Endometrium (tissue), 2 donors: ENCODE measurements around the gene MACROD2.

Experiments
- FAIRE-seq: peaks from 2 replicates; lab custom pipeline; 2012; peaks lifted over from hg19 to GRCh38; lab: Jason Lieb, UNC
- donor health status: control.
- donor health status: control.

The MACROD2 gene

DNA sequence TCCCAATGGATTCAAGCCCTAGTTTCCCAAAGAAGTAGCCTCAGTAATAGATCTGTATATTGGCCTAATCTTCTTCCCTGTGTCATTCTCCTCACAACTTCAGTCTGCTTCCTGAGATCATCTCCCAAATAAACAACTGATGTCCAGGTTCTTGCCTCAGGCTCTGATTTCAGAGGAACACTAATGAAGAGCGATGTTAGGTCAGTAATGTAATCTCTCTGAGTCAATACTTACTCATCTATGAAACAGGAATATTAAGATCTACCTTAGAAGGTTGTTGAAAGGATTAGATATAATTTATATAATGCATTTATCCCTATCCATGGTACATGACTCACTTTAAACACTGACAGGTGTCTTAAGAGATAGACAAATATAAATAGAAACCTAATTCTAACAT lies 588.1 kb downstream of the MACROD2 start:
- no peak for FAIRE-seq

DNA sequence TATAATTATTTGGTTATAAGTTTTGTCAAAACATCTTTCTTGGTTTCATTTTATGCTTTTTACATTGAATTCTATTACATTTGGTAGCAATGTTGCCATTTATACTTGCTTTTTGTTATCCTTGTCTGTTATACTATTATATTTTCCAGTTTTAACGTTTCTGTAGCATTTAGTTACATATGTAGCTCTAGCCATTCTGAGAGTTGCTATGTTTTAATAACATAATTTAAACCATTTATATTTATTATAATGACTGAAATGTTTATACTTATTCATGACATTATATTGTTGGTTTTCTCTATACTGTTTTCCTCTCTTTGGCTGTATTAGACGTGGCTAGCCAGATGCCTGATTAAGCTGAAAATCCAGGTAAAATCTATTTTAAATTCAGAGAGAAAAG lies 594.1 kb downstream of the MACROD2 start:
- FAIRE-seq: peak; percentile 8

DNA sequence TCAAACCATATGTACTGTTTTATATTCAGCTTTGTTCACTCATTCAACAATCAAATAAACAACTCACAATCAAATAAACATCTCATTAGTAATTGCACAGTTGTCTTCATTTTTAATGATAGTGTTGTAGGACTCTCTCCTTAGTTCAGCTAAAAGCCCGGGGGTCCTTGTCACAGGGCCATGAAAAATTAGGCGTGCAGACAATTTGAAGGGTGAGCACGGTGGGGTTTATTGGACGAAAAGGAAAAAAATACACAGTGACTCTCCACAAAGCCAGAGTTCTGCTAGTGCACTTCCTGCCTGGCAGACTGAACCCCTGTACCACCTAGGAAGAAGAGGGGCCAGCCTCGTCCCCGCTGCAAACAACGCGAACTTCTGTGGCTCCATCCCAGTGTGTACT lies 599.7 kb downstream of the MACROD2 start:
- FAIRE-seq: no peak

DNA sequence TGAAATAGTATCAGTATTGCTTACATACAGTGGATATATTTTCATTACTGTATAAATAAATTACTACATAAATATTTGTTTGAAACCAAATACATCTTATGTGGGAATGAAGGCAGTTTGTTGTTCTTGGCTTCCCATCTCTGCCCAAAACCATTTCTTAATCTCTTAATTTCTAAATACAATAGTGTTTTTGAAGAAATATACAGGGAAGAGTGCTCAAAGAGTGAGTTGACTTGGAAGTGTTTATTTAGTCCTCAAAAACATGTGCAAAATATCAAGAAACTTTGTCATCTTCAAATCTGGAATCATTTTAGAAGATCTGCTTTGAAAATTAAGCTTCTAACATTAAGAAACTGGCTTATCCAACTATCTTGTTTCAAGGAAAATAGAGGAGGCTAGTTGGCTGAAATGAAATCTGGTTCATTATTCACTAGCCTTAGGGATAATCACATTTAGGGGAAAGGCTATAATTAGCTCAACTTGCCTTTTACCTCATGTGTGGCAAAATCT lies 601.9 kb downstream of the MACROD2 start:
- no peak for FAIRE-seq

DNA sequence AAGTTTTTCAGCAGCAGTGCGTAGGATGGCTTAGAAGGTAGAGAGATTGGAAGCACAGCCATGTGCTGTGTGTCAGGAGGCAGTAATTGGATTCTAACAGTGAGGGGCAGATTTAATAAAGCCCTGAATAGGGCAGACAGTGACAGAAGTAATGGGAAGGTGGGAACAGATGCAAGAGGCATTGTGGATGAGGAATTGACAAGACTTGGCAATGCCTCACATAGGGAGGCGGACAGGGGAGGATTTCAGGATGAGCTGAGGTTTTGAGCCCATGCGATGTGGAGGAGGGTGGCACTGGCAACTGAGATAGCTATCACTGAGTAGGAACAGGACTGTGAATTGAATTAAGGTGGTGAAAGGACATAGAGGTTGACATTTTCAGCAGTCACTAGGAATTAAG lies 604.3 kb downstream of the MACROD2 start:
- FAIRE-seq: no peak

DNA sequence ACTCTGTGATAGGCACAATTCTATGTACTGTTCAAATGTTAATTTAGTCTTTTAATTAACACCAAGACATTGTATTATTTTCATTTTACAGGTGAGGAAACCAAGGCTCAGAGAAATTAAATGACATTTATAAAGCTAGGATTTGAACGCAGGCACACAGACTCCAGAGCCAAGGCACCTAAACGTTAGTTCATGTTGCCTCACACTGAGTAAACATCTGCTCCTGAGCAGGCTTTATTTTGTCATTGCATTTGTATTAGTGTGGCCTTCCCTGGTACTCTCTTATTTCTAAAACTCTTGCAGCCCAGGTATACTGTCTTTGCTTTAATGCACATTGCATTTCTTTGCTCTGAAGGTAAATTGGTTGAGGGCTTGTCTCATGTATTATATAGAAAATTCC lies 605.2 kb downstream of the MACROD2 start:
- no peak for FAIRE-seq

DNA sequence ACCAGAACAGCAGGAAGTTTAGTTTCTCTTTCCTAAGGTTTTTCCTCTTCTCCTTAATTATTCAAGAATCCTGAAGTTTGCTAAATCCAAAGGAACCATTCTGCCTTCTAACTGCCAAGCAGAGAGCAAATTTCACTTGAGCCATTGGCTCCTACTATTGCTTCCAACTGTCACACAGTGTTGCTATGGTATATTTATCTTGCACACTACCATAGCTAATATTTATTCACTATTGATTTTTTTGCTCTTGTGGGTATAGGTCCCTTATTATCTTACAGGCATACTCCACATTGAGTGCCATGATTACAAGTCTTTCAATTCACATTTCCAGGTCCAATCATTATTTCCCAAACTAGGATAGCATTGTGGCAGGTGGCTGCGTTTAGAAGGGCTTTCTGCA lies 608.8 kb downstream of the MACROD2 start:
- FAIRE-seq: no peak

DNA sequence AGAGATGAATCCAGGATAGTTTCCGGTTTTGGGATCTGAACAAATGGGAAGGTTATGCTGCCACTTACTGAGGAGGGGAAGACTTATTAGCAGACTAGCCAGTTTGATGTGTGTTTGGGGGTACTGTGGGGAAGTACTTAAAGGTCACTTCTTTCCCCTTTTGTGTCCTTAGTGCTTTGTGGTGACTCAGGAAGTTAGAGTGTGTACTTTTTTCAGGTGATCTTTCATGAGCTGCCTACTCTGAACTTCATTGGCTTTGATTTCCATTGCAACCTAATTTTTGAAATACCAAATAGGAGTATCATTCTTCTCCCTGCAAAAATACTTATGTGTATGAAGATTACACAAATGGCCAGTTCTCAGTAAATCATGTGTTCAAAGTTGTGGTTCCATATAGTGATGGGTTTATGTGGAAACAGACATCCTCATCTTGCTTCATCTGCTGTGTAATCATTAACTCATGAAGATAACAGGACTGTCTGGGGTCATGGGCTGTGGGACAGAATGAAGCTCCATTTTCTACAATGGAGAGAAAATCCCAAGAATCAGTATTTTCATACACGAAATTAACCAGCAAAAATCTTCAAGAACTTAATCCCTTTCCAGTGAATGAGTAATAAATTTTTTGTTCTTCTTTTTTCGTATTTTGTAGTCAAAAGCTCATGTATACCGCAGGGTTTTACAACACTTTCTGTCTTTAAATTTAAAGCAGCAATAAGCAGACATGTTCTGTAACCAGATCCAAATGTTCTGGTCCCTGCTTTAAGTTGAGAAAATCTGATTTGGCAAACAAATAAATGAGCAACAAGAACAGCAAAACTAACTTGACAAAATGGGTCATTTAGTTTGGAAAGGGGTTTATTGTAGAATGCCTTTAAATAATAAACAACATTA lies 614.3 kb downstream of the MACROD2 start:
- FAIRE-seq: no peak

DNA sequence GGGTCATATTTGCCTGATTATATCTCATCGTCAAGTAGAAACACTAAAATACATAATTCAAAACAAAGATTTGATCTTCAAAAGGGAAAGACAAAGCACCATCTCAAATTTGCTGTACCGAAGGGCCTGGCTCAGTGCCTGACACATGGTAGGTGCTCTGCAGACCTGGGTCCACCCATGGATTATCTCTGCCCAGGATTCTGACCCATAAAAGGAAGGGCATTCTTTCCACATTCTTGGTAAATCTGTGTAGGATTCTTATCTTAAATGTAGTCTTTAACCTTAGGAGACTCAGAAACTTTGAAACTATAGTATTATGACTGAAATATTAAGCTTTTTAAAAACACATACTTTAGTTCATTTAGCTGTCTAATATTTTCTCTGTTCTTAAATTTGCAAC lies 616.2 kb downstream of the MACROD2 start:
- no peak for FAIRE-seq

DNA sequence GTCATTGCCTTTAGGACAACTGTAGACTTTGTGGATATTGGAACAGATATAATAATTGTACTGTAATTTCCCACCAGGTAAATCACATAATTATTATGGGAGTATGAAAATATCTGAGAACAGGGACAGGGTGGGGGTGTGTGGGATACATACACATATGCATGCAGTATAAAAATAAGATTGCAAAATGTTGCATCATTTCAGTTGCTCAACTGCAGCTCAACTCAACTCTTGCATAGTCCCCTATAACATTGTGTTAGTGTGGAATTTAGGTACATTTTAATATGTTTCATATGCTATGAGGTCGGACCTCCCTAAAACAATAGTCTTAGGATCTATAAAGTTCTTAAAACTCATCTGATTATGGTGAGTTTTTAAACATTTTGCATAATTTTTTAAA lies 617.1 kb downstream of the MACROD2 start:
- no peak for FAIRE-seq

DNA sequence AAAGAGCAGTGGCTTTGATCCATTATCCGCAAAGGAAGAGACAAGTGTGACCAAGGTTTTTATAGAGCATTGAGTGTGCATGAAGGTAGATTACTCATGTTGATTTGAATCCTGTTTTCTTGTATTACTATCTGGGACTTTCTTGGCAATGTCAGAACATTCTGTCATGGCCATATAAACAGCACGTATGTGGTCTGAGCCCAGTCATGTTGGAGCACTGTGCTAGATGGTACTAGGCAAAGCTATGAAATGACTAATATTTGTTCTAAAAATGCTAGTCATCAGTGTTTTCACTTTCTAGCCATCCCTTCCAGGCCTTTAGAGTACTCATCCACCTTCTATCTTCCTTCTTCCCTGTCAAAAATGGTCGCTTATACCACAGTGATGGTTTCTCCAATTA lies 620.7 kb downstream of the MACROD2 start:
- FAIRE-seq: no peak

DNA sequence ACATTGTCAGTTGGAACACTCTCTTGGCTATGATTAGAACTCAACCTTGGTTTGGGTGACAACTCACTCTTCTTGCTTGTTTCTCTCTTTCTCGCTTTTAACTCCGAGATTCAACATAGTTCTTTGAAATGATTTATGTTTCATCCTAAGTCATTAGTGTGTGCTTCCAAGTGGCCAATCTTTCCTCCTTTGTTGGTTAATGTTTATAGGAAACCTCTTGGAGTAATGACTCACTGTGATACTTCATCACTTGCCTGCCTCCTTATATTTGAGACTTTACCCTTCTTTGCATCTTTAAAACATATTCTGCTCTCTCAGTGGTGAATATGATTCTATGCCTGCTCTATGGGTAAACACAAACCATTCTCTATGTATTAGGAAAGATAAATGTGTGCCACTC lies 621.8 kb downstream of the MACROD2 start:
- no peak for FAIRE-seq

DNA sequence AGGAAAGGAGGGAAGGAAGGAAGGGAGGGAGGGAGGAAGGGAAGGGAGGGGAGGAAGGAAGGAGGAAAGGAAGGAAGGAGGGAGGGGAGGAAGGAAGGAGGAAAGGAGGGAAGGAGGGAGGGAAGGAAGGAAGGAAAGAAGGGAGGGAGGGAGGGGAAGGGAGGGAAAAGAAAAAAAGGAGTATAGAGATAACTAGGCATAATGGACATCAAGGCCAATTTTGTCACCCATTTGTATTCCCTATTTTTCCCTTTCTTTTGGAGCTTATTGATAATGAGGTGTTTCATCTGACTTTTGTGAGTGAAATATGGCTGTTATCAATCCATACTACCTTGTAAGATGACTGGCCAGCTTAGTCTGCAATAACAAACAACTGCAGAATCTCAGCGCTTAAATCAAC lies 624.1 kb downstream of the MACROD2 start:
- FAIRE-seq: no peak

DNA sequence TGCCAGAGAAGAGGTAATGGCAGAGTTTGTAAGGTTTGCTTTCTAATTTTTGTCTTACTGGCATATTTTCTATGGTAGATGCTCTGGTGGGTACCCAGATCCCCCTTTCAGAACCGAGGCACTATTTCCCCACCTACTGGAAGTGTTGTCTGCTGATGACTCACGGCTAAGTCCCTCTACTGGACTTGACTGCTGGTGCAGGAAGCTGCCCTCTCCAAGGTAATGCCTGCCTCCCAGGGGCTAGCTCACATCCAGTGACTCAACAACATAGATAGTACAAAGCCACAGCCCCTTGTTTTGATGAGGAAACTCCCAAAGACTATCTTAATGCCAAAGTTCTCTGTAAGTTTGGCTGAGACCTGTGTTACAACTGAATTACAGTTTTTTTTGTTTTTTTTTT lies 627.5 kb downstream of the MACROD2 start:
- no peak for FAIRE-seq

DNA sequence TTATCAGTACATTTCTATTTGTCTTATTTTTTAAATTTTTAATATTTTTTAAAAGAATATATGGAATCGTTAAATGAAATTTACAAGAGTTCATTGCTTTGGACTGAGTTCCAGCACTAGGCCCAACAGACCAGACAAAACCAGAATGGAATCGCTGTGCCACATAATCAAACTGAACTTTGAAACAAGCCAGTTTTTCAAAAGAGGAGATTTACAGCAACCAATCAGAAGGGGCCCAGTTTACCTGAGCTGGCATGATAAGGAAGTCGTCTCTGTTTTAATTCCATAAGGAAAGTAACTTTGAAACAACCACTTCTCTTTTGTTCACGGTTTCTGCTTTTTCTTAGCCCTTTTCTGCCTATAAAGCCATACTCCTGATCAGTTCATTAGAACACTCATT lies 635.7 kb downstream of the MACROD2 start:
- no peak for FAIRE-seq

DNA sequence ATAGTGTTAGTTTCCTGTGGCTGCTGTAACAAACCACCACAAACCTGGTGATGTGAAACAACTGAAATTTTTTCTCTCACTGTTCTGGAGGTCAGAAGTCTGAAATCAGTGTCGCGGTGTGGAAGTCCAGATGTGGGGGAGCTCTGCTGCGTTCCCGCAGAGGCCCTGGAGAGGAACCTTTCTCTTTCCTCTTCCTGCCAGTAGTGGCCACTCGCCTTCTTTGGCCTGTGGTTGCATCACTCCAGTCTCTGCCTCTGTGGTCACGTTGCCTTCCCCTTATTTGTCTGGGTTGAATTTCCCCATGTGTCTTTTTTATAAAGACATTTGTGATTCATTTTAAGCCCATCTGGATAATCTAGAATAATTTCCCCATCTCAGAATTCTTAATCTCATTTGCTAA lies 637.6 kb downstream of the MACROD2 start:
- FAIRE-seq: no peak

DNA sequence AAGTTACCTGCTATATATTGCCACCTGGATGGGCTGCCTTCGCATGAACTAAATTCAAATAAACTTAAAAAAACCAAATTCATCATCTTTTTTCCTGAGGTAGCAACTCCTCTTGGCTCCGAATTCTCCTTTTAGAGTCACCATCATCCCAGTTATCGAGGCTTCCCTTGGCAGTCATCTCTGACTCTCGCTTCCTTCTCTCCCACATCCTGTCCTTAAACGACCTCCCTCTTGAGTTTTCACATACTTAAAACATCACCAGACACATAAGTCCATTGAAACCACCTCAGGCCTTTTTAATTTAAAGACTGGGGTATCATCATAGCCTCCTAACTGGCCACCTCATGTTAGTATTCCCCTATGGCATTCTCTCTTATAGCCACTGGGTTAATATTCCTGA lies 638.2 kb downstream of the MACROD2 start:
- FAIRE-seq: no peak

DNA sequence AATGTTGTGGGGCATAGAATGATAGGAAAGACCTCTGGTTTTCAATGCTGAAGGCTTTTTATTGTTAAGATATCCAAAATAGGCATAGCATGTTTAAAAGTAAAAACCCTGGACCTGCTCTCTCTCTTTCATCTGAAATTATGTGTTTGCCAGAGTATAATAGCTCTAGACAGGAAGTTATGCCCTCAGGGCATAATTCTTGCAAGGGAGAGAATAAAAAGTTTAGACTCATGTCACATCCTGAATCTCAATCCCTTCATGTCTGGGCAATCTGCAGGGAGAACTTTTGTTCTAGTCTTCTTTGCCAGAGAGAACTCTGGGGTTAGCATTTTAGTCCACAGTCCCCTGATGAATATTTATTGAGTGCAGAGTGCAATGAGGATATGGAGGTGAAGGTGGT lies 639.3 kb downstream of the MACROD2 start:
- no peak for FAIRE-seq

DNA sequence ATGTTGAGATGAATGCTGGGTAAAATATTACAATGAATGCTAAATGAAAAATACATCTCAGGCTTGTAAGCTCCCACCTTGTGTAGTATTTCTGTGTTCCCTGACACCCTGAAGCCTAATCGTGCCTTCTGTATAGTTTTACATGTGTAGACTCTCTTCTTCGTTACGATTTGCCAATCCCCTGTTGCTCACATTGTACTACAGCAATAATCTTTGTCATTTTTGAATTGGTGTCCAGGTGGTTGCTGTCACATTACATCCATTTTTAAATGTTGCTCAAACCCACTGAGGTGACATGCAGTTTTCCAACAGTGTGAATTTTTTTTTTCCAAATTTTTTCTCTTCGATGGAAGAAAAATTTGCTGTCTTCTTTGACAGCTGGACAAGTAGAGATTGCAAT lies 642.1 kb downstream of the MACROD2 start:
- FAIRE-seq: no peak

DNA sequence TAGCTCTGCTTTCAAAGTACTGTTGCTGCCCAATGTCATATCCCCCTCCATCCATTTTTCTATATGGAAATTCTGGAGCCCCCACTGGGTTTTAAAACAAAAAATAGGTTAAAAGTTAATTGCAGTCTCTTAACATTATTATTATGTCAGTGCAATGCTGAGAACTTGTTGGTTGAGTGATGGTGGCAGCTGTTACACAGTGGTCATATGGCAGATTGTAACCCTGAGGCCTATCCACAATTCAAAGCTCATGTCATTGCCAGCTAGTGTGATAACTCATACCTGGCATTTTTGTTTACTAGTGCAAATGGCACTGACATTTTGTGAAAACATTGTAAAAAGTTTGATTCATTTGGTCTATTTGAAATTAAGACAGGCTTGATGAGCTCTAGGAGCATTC lies 647.8 kb downstream of the MACROD2 start:
- no peak for FAIRE-seq

DNA sequence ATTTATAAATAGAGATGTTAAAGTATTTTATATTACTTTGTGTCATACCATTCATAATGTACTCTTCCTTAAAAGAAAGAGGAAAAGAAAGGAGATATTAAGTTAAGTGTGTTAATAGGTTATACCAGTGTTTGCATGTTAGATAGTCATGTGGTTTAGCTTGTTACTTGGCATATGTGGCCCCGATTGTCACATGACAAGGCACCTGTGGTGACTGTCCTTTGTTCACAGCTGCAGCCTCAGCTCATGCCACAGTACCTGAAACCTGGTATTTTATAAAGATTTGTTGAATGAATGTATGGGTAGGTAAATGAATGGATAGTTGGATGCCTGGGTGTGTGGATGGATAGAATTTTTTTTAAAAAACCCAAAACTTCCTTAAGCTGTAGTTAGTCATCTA lies 648.2 kb downstream of the MACROD2 start:
- no peak for FAIRE-seq

DNA sequence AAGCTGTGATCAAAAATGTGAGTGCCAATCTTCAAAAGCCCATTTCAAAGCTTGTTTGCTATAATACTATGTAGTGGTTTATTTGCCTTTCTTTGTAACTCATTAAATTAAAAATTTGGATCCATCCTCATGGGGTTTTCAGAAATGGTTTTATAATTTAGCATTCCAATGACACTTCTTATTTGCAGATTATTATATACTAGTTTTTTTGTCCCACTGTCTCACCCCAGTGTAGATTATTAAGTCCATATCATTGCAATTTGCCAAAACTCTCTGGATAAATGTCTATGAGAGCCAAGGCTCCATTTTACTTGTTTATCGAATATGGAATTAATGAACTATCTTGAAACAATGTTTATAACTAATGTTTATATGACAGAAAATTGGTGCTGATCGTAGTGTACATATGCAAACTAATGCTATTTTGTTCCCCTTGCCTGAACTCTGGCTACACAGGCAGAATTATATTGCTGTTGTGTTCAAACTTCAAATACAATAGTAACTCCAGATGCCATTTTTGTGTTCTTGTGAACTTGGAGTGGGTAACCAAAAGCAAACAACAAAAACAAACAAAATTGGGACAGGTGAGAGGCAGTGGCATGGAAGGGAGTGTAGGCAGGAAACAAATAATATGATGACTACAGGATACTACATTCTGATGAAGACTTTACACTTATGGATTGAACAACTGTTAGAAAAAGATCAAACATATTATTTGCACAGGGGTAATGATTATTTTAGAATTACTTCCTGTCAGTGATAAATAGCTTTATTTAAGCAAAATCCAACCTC lies 649.2 kb downstream of the MACROD2 start:
- no peak for FAIRE-seq

DNA sequence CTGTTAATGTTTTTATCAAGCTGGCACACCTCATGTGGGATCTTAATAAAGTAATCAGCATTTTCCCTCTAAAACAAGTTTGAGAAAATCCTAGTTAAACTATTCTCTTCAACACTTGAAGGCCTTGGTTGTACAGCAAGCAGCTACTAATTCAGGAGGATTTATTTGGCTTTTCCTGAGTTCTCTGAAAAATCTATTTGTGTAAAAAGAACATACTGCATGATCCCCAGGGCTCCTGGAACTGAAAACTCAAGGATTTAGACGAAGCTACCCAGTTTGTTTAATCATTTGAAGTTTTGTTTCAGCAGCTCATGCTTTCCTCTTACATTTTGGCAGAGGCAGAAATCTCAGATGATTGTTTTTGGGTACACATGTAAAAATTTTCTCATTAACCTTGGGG lies 651.7 kb downstream of the MACROD2 start:
- no peak for FAIRE-seq
